H9 (cell line): Measurements from ENCODE around the gene EHBP1L1. TPM values are rescaled to one million over a fixed set of nuclear protein-coding genes. Genes with fewer than 3 reads are reported as not detected.

ENCODE experiments used
- DNase-seq: peaks from one replicate; pipeline ENCODE4 v3.0.0-alpha.2; 2017
- H2AFZ ChIP-seq: one replicate; pipeline ENCODE4 v1.6.1; 2013; ENCODE audit warnings: mild to moderate bottlenecking, low read length, control low read depth, moderate library complexity
- H2AK5ac ChIP-seq: 2 replicates; pipeline ENCODE4 v1.6.1; 2013; ENCODE audit warnings: low read length, control low read depth, mixed read lengths; ENCODE audit not compliant: insufficient read length
- H2BK120ac ChIP-seq: one replicate; pipeline ENCODE4 v1.6.1; 2013; ENCODE audit warnings: low read depth, mild to moderate bottlenecking, low read length, control low read depth, inconsistent platforms; ENCODE audit not compliant: poor library complexity, severe bottlenecking
- H2BK12ac ChIP-seq: 2 replicates; pipeline ENCODE4 v1.6.1; 2013; ENCODE audit warnings: low read length, control low read depth, mixed read lengths, low read depth; ENCODE audit not compliant: insufficient read length
- H2BK15ac ChIP-seq: 2 replicates; pipeline ENCODE4 v1.6.1; 2013; ENCODE audit warnings: low read depth, low read length, control low read depth
- H2BK20ac ChIP-seq: one replicate; pipeline ENCODE4 v1.6.1; 2013; ENCODE audit warnings: low read depth, mild to moderate bottlenecking, low read length, control low read depth, inconsistent platforms; ENCODE audit not compliant: poor library complexity, severe bottlenecking
- H2BK5ac ChIP-seq: 2 replicates; pipeline ENCODE4 v1.6.1; 2013; ENCODE audit warnings: low read length, control low read depth, mixed read lengths; ENCODE audit not compliant: insufficient read length
- H3K14ac ChIP-seq: 2 replicates; pipeline ENCODE4 v1.6.1; 2013; ENCODE audit warnings: low read length, control low read depth; ENCODE audit not compliant: insufficient read depth
- H3K18ac ChIP-seq: 2 replicates; pipeline ENCODE4 v1.6.1; 2013; ENCODE audit warnings: low read depth, mild to moderate bottlenecking, mixed read lengths, low read length, control low read depth; ENCODE audit not compliant: insufficient read length
- H3K23ac ChIP-seq: 2 replicates; pipeline ENCODE4 v1.6.1; 2013; ENCODE audit warnings: low read length, control low read depth, mixed read lengths, low read depth; ENCODE audit not compliant: insufficient read length
- H3K23me2 ChIP-seq: 2 replicates; pipeline ENCODE4 v1.6.1; 2013; ENCODE audit warnings: low read depth, mild to moderate bottlenecking, mixed read lengths, low read length, control low read depth; ENCODE audit not compliant: insufficient read length, poor library complexity, severe bottlenecking
- H3K27ac ChIP-seq: 2 replicates; pipeline ENCODE4 v1.5.1; 2013; ENCODE audit warnings: low read length, control low read depth, mixed read lengths, low read depth; ENCODE audit not compliant: insufficient read length
- H3K27me3 ChIP-seq: 2 replicates; pipeline ENCODE4 v1.6.1; 2013; ENCODE audit warnings: low read length, control low read depth, inconsistent platforms; ENCODE audit not compliant: insufficient read depth
- H3K4ac ChIP-seq: 2 replicates; pipeline ENCODE4 v1.6.1; 2013; ENCODE audit warnings: low read depth, mild to moderate bottlenecking, control low read depth, inconsistent platforms, low read length, moderate library complexity
- H3K4me1 ChIP-seq: 2 replicates; pipeline ENCODE4 v1.6.1; 2013; ENCODE audit warnings: low read length, control low read depth, inconsistent platforms; ENCODE audit not compliant: insufficient read depth
- H3K4me2 ChIP-seq: 2 replicates; pipeline ENCODE4 v1.6.1; 2013; ENCODE audit warnings: low read length, control low read depth, mixed read lengths; ENCODE audit not compliant: insufficient read length, insufficient read depth
- H3K56ac ChIP-seq: 2 replicates; pipeline ENCODE4 v1.6.1; 2013; ENCODE audit warnings: low read depth, mild to moderate bottlenecking, mixed read lengths, low read length, control low read depth; ENCODE audit not compliant: insufficient read length
- H3K79me1 ChIP-seq: 2 replicates; pipeline ENCODE4 v1.6.1; 2013; ENCODE audit warnings: low read depth, mild to moderate bottlenecking, moderate library complexity, low read length, control low read depth, inconsistent platforms; ENCODE audit not compliant: insufficient read depth, poor library complexity, severe bottlenecking
- H3K79me2 ChIP-seq: 2 replicates; pipeline ENCODE4 v1.6.1; 2013; ENCODE audit warnings: low read length, control low read depth, inconsistent platforms; ENCODE audit not compliant: insufficient read depth
- H3K9ac ChIP-seq: 2 replicates; pipeline ENCODE4 v1.6.1; 2013; ENCODE audit warnings: low read length, control low read depth, mixed read lengths; ENCODE audit not compliant: insufficient read length; ENCODE audit errors: extremely low read depth
- H3K9me3 ChIP-seq: one replicate; pipeline ENCODE4 v1.6.1; 2013; ENCODE audit warnings: low read depth, low read length, inconsistent platforms; ENCODE audit not compliant: control insufficient read depth
- H3T11ph ChIP-seq: one replicate; pipeline ENCODE4 v1.6.1; 2013; ENCODE audit warnings: mild to moderate bottlenecking, low read length, control low read depth, inconsistent platforms
- H4K20me1 ChIP-seq: one replicate; pipeline ENCODE4 v1.6.1; 2013; ENCODE audit not compliant: control insufficient read depth, insufficient read length, insufficient read depth
- H4K5ac ChIP-seq: 2 replicates; pipeline ENCODE4 v1.6.1; 2013; ENCODE audit warnings: low read depth, mild to moderate bottlenecking, mixed read lengths, low read length, control low read depth; ENCODE audit not compliant: insufficient read length
- H4K8ac ChIP-seq: replicated peaks from 2 replicates; pipeline ENCODE4 v1.6.1; 2013; ENCODE audit warnings: low read length, control low read depth, mixed read lengths, low read depth; ENCODE audit not compliant: insufficient read length
- H4K91ac ChIP-seq: 2 replicates; pipeline ENCODE4 v1.6.1; 2013; ENCODE audit warnings: low read depth, mild to moderate bottlenecking, moderate library complexity, mixed read lengths, low read length, control low read depth; ENCODE audit not compliant: insufficient read length
- H3K27ac Mint-ChIP-seq, 3 experiments: 2 replicates in 2 of 3; 3 replicates in 1 of 3; pipeline ENCODE4 v1.8.0; 2020 to 2021; ENCODE audit warnings: mixed read lengths in 3 of 3, mild to moderate bottlenecking in 1 of 3, moderate library complexity in 1 of 3
- H3K27me3 Mint-ChIP-seq: 2 replicates; pipeline ENCODE4 v1.8.0; 2021; ENCODE audit warnings: low read depth, mild to moderate bottlenecking, moderate library complexity, mixed read lengths
- H3K36me3 Mint-ChIP-seq, 3 experiments: 2 replicates in 2 of 3; 3 replicates in 1 of 3; pipeline ENCODE4 v1.8.0; 2020 to 2021; ENCODE audit warnings: low read depth in 3 of 3, mixed read lengths in 3 of 3; ENCODE audit not compliant: insufficient read depth in 1 of 3
- H3K4me1 Mint-ChIP-seq, 2 experiments: 2 replicates each; pipeline ENCODE4 v1.8.0; 2020; ENCODE audit warnings: mixed read lengths in 2 of 2
- H3K4me3 Mint-ChIP-seq, 2 experiments: 2 replicates in 1 of 2; 3 replicates in 1 of 2; pipeline ENCODE4 v1.8.0; 2020 to 2021; ENCODE audit warnings: mild to moderate bottlenecking in 2 of 2, mixed read lengths in 2 of 2, moderate library complexity in 1 of 2
- H3K9me3 Mint-ChIP-seq, 2 experiments: 2 replicates in 1 of 2; 3 replicates in 1 of 2; pipeline ENCODE4 v1.8.0; 2020; ENCODE audit warnings: mild to moderate bottlenecking in 2 of 2, mixed read lengths in 2 of 2, moderate library complexity in 1 of 2
- CTCF ChIP-seq: fragments of 200-600 bp; sonication (generic); conservative IDR thresholded peaks from 3 replicates; pipeline ENCODE4 v1.8.0; 2021; ENCODE audit warnings: antibody characterized with exemption, mild to moderate bottlenecking
- WGBS: extraction: QIAGEN DNeasy Blood & Tissue Kit; methylation state at CpG from one replicate; pipeline ENCODE4 v1.1.7; 2013; ENCODE audit warnings: missing lambda C conversion rate, low lambda C conversion rate, mixed read lengths; ENCODE audit not compliant: insufficient read length; ENCODE audit errors: extremely low coverage; 5-methylcytosine and 5-hydroxymethylcytosine counted together
- total RNA-seq: library from RNA; stranded (reverse); gene quantifications from 2 replicates; pipeline ENCODE4 v1.2.1, GENCODE V29; 2021

The EHBP1L1 gene
- total RNA-seq, 1 experiment from 2014 or later, result 13.8 TPM

DNA sequence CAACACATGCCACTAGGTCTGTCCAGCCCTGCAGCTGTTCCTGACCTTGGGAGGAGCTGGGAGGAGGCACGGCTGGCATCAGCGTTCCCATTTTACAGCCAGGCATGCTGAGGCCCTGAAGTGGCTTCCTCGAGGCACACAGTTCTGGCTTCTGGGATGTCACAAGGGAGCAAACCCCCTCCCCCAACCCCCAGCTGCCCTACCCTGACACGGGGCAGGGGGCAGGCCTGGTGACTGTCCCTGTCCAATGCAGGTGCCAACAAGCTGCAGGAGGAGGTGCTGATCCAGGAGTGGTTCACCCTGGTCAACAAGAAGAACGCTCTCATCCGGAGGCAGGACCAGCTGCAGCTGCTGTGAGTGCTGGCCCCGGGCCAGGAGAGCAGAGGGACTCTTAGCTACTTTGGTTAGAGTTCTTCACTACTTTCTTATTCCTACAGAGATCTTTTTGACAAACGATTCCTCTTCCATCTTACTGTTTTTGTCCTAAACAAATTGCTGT, 14.4 kb downstream of the EHBP1L1 start:
- peaks cover 8 to 40% of the 10 kb centered on the region in 2 experiments for H3K4me1 Mint-ChIP-seq
- H4K5ac ChIP-seq, result no peak overlapping the region
- no peaks in the 10 kb centered on the region; the same call in 1 of the 2 replicates for H3K27me3 ChIP-seq
- peaks cover 37% of the 10 kb centered on the region for H3K27me3 Mint-ChIP-seq
- peaks cover 0 to 4% (median 3%) of the 10 kb centered on the region in 3 experiments; a peak in 3 of 7 replicates for H3K36me3 Mint-ChIP-seq
- peak overlapping the region in 1 of 2 experiments; percentile 21; a peak in 2 of 5 replicates for H3K4me3 Mint-ChIP-seq
- no peaks in the 10 kb centered on the region; the same call in 1 of the 2 replicates for H3K4me1 ChIP-seq
- no peak overlapping the region for H3K4me2 ChIP-seq
- no peak overlapping the region for H3K4ac ChIP-seq
- H4K8ac ChIP-seq, result no peak overlapping the region
- H2BK5ac ChIP-seq, result no peak overlapping the region
- H3K18ac ChIP-seq, result no peak overlapping the region
- no peak for TF ChIP-seq CTCF
- no peak overlapping the region for H3K27ac ChIP-seq
- H2AK5ac ChIP-seq, result no peak overlapping the region
- H2BK120ac ChIP-seq, result no peak overlapping the region
- no peak for DNase-seq
- no CpG with 5 or more reads among the region's 8 CpGs for WGBS
- H3K27ac Mint-ChIP-seq, result no peak overlapping the region
- no peak overlapping the region for H3K23ac ChIP-seq
- no peak overlapping the region for H2BK15ac ChIP-seq
- H4K91ac ChIP-seq, result no peak overlapping the region
- H3K9me3 ChIP-seq, result no peaks in the 10 kb centered on the region
- H2AFZ ChIP-seq, result no peak overlapping the region
- no peaks in the 10 kb centered on the region for H4K20me1 ChIP-seq
- H2BK12ac ChIP-seq, result no peak overlapping the region
- H3K79me2 ChIP-seq, result no peaks in the 10 kb centered on the region
- no peaks in the 10 kb centered on the region for H3K9me3 Mint-ChIP-seq
- H3K23me2 ChIP-seq, result no peaks in the 10 kb centered on the region
- no peak overlapping the region for H2BK20ac ChIP-seq
- no peak overlapping the region for H3K14ac ChIP-seq
- no peak overlapping the region for H3T11ph ChIP-seq
- no peaks in the 10 kb centered on the region for H3K79me1 ChIP-seq
- H3K9ac ChIP-seq, result no peak overlapping the region
- no peak overlapping the region for H3K56ac ChIP-seq
